Body of pancreas (tissue), 4 donors: Measurements from ENCODE around the gene ZNF488.

ENCODE experiments used
- CTCF ChIP-seq, 7 experiments: fragments of 450-650 bp in 4 of 7; fragments of 200-600 bp in 3 of 7; sonication (generic) in 3 of 7; IDR thresholded peaks; one replicate each; pipeline ENCODE4 v1.5.1; 2016 to 2019; ENCODE audit warnings: antibody characterized with exemption in 7 of 7
- POLR2A ChIP-seq, 3 donors: fragments of 450-650 bp; IDR thresholded peaks; one replicate each; pipeline ENCODE4 v1.6.1; 2016; ENCODE audit warnings: antibody characterized with exemption in 3 of 3, mild to moderate bottlenecking in 2 of 3

- TF ChIP-seq CTCF (IDR thresholded peaks at IDR 0.05) (no peak), POLR2A (IDR thresholded peaks at IDR 0.05) (no peak)
These were observed 17.1 kb upstream of the ZNF488 start for GRCh38 chr10:47401210-47401609.
